OCI-LY7 (cell line): Measurements from ENCODE around the gene DPP8. TPM values are rescaled to one million over a fixed set of nuclear protein-coding genes. Genes with fewer than 3 reads are reported as not detected.
"Not testable (repeated sequence)": the region's sequence is repeated elsewhere in the genome, so short reads cannot be mapped to it uniquely, and the experiment has no call there.

Source experiments
- BruUV-seq: library from RNA; stranded (reverse); fragments of 400-500 nt; replicated peaks from 2 replicates; lab custom pipeline; 2021; lab: Mats Ljungman, UMichigan
- CTCF ChIA-PET: fragments of 300-600 bp; sonication (Branson Sonifier 250); formaldehyde crosslinking; loops from one replicate; lab custom pipeline; 2022; ENCODE audit warnings: antibody characterized with exemption; ENCODE audit not compliant: unreplicated experiment; lab: Charles Lee
- POLR2A ChIA-PET: fragments of 300-600 bp; sonication (Branson Sonifier 250); formaldehyde crosslinking; loops from one replicate; lab custom pipeline; 2022; ENCODE audit warnings: antibody characterized with exemption; lab: Charles Lee
- DNase-seq: peaks from one replicate; pipeline ENCODE4 v3.0.0-alpha.2; 2015; ENCODE audit warnings: low spot score
- H2AFZ ChIP-seq: fragments of 200-600 bp; sonication (generic), shearing (Covaris generic); 2 replicates; pipeline ENCODE4 v1.6.1; 2014; ENCODE audit warnings: mild to moderate bottlenecking, antibody characterized with exemption, low read length, moderate library complexity
- H3K27ac ChIP-seq: fragments of 200-600 bp; sonication (generic); 2 replicates; pipeline ENCODE4 v1.5.1; 2014; ENCODE audit warnings: mixed run types, low read depth, mild to moderate bottlenecking, moderate library complexity, low read length, inconsistent platforms; ENCODE audit not compliant: poor library complexity, severe bottlenecking
- H3K36me3 ChIP-seq: fragments of 200-600 bp; sonication (generic); 2 replicates; pipeline ENCODE4 v1.6.1; 2014; ENCODE audit warnings: mild to moderate bottlenecking, antibody characterized with exemption, low read length, moderate library complexity, mixed read lengths; ENCODE audit not compliant: insufficient read depth
- H3K4me1 ChIP-seq: fragments of 200-600 bp; sonication (generic); 2 replicates; pipeline ENCODE4 v1.5.1; 2014; ENCODE audit warnings: mild to moderate bottlenecking, low read length; ENCODE audit not compliant: insufficient read depth, poor library complexity, severe bottlenecking
- H3K4me2 ChIP-seq: fragments of 200-600 bp; sonication (generic); 2 replicates; pipeline ENCODE4 v1.6.1; 2014; ENCODE audit warnings: mild to moderate bottlenecking, low read length
- H3K4me3 ChIP-seq: fragments of 200-600 bp; sonication (generic); 2 replicates; pipeline ENCODE4 v1.5.1; 2014; ENCODE audit warnings: mild to moderate bottlenecking, low read depth, low read length; ENCODE audit not compliant: poor library complexity, severe bottlenecking
- H3K79me2 ChIP-seq: fragments of 200-600 bp; sonication (generic); 2 replicates; pipeline ENCODE4 v1.6.1; 2016; ENCODE audit warnings: low read depth, mild to moderate bottlenecking, low read length, moderate library complexity, mixed read lengths; ENCODE audit not compliant: insufficient read depth
- H3K9me2 ChIP-seq: fragments of 200-600 bp; sonication (generic); 2 replicates; pipeline ENCODE4 v1.6.1; 2016; ENCODE audit warnings: mild to moderate bottlenecking, low read length, mixed read lengths; ENCODE audit not compliant: insufficient read depth
- H3K9me3 ChIP-seq: fragments of 200-600 bp; sonication (generic); 2 replicates; pipeline ENCODE4 v1.6.1; 2014; ENCODE audit warnings: mild to moderate bottlenecking, mixed run types, low read length, mixed read lengths
- H4K20me1 ChIP-seq: fragments of 200-600 bp; sonication (generic); 2 replicates; pipeline ENCODE4 v1.6.1; 2014; ENCODE audit warnings: mild to moderate bottlenecking, antibody characterized with exemption, low read length, moderate library complexity, mixed read lengths; ENCODE audit not compliant: insufficient read depth
- CTCF ChIP-seq: fragments of 200-600 bp; sonication (generic); conservative IDR thresholded peaks from 2 replicates; pipeline ENCODE4 v1.5.1; 2014; ENCODE audit warnings: mild to moderate bottlenecking, antibody characterized with exemption, low read length, moderate library complexity, mixed read lengths
- EZH2phosphoT487 ChIP-seq: fragments of 200-600 bp; sonication (generic); IDR thresholded peaks from 2 replicates; pipeline ENCODE4 v1.6.1; 2018; ENCODE audit warnings: low read depth, borderline replicate concordance, mild to moderate bottlenecking, mixed run types, antibody characterized with exemption, low read length, moderate library complexity, mixed read lengths
- intact Hi-C: fragments of 100-400 bp; cut with micrococcal nuclease; formaldehyde crosslinking; loops from one replicate; pipeline ENCODE4 v1.10.0; 2022; ENCODE audit not compliant: unreplicated experiment
- total RNA-seq, 2 experiments: library from RNA; depleted of rRNA in 1 of 2; stranded (reverse); fragments of >200 nt in 1 of 2; shearing (Covaris generic) in 1 of 2; gene quantifications; 2 replicates each; pipeline ENCODE4 v1.2.3, GENCODE V29; 2014 to 2022

DPP8 gene
- total RNA-seq, 2 experiments from 2014 or later = 43.0 to 52.1 TPM

- H3K4me2 ChIP-seq = no peak overlapping the region
- H3K4me1 ChIP-seq = no peaks in the 10 kb centered on the region
- POLR2A ChIA-PET = interaction anchor here (0.8 kb wide), 1 partner anchor 26 kb away, joined by 3 read pairs; the partner anchor contains the start of gene HACD3
- no TSS peak for BruUV-seq
- CTCF ChIA-PET = no interaction called here
- no peaks in the 10 kb centered on the region for H4K20me1 ChIP-seq
- peaks cover 63% of the 10 kb centered on the region for H3K36me3 ChIP-seq
- H3K4me3 ChIP-seq = no peak overlapping the region
- no peaks in the 10 kb centered on the region; the same call in 1 of the 2 replicates for H3K79me2 ChIP-seq
- H2AFZ ChIP-seq = no peak overlapping the region
- no peaks in the 10 kb centered on the region for H3K9me2 ChIP-seq
- no peak overlapping the region for H3K27ac ChIP-seq
- H3K9me3 ChIP-seq = no peaks in the 10 kb centered on the region
- intact Hi-C loops = no loop called here
- DNase-seq = no peak
- TF ChIP-seq CTCF (no peak), EZH2phosphoT487 (no peak)
Measured at GRCh38 chr15:65556622-65557021, 39.1 kb upstream of the DPP8 start.

- Histone ChIP-seq H3K4me2 (no peak overlapping the region), H3K9me3 (no peaks in the 10 kb centered on the region), H3K36me3 (peaks cover 40% of the 10 kb centered on the region), H3K27ac (no peak overlapping the region), H2AFZ (no peak overlapping the region), H3K79me2 (no peaks in the 10 kb centered on the region; the same call in 1 of the 2 replicates), H4K20me1 (no peaks in the 10 kb centered on the region), H3K4me3 (no peak overlapping the region), H3K9me2 (no peaks in the 10 kb centered on the region), H3K4me1 (no peaks in the 10 kb centered on the region)
- CTCF ChIA-PET = no interaction called here
- intact Hi-C loops = no loop called here
- DNase-seq = no peak
- POLR2A ChIA-PET = interaction anchor here (1.1 kb wide), 1 partner anchor 60 kb away, joined by 3 read pairs; no protein-coding TSS in a partner anchor
- no TSS peak for BruUV-seq
- TF ChIP-seq EZH2phosphoT487 (no peak), CTCF (no peak)
Measured at GRCh38 chr15:65553691-65554090, 36.2 kb upstream of the DPP8 start.

GRCh38 chr15:65552851-65553250 is 35.4 kb upstream of the DPP8 start:
- BruUV-seq, H3K9me2 ChIP-seq, H2AFZ ChIP-seq, H3K27ac ChIP-seq, H3K4me1 ChIP-seq, CTCF ChIA-PET, DNase-seq, H4K20me1 ChIP-seq, intact Hi-C loops, POLR2A ChIA-PET, H3K4me2 ChIP-seq, H3K79me2 ChIP-seq, H3K4me3 ChIP-seq, H3K9me3 ChIP-seq: not testable (repeated sequence)
- H3K36me3 ChIP-seq = peaks cover 32% of the 10 kb centered on the region
